Measurements from ENCODE around the gene PTPN20.

GRCh38 chr10:47030191-47030703 lies 119.0 kb downstream of the PTPN20 start:
- TF ChIP-seq, protein P1, sequence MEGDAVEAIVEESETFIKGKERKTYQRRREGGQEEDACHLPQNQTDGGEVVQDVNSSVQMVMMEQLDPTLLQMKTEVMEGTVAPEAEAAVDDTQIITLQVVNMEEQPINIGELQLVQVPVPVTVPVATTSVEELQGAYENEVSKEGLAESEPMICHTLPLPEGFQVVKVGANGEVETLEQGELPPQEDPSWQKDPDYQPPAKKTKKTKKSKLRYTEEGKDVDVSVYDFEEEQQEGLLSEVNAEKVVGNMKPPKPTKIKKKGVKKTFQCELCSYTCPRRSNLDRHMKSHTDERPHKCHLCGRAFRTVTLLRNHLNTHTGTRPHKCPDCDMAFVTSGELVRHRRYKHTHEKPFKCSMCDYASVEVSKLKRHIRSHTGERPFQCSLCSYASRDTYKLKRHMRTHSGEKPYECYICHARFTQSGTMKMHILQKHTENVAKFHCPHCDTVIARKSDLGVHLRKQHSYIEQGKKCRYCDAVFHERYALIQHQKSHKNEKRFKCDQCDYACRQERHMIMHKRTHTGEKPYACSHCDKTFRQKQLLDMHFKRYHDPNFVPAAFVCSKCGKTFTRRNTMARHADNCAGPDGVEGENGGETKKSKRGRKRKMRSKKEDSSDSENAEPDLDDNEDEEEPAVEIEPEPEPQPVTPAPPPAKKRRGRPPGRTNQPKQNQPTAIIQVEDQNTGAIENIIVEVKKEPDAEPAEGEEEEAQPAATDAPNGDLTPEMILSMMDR (IDR thresholded peaks at IDR 0.05): no peak
- no peak for TF ChIP-seq POLR2A (IDR thresholded peaks at IDR 0.05)
